Left forelimb (tissue), 1 donor: ENCODE data around the gene RNF14.
"Not testable (repeated sequence)": the region's sequence is repeated elsewhere in the genome, so short reads cannot be mapped to it uniquely, and the experiment has no call there.

Source experiments
- DNase-seq: peaks from one replicate; pipeline ENCODE4 v3.0.0-alpha.2; 2018; ENCODE audit warnings: low spot score

Gene RNF14

GRCh38 chr5:142015781-142016533 is 47.1 kb downstream of the RNF14 start:
- DNase-seq: no peak

DNA sequence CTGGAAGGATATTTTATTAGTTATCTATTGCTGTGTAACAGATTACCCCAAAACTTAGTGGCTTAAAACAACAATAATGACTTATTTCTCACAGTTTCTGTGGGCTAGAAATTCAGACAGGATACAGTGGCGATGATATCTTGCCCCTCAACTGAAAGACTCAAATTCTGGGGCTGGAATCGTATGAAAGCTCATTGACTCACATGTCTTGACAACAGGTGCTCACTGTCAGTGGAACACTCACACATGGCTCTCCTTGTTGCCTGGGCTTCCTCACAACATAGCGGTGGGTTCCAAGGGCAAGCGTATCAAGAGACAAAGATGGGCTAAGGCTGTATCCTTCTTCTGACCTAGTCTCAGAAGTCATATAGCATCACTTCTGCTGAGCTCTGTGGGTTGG is 47.7 kb downstream of the RNF14 start:
- no peak for DNase-seq

DNA sequence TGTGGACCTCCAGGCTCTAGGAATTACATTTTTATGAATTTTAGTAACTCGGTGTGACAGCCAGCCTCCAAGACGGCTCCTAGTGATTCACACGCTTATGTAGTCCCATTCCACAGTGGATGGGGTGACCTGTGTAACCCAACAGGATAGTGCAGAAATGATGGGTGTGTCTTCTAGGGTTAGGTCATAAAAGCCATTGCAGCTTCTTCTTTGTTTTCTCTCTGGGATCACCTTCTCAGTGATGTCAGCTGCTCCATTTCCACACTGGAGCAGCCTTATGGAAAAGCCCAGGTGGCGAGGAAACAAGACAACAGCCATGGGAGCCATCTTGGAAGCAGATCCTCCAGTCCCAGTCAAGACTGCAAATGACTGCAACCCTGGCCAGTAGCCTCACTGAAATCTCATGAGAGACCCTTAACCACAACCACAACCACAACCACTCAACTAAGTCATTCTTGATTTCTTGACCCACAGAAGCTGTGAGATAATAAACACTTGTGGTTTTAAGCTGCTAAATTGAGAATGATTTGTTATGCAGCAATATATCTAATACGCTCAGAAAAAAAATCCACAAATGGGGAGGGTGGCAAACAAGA is 49.0 kb downstream of the RNF14 start:
- no peak for DNase-seq

DNA sequence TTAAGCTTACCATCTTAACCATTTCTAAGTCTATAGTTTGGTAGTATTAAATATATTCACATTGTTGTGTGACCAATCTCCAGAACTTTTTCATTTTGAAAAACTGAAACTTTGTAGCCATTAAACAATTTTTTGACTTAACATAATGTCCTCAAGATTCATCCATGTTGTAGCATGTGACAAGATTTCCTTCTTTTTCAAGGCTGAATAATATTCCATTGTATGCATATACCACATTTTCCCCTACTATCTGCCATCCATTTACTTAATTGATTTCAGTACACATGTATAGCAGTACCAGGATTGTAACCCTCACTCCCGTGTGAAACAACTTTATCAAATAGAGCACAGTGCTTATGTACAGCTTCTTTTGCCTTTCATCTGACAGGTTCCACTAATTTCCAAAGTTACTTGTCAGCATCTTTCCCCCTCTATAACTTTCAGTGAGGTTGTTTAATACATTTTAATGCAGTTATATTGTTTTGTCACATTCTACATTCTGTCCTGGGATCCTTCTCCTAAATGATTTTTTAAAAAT is 51.3 kb downstream of the RNF14 start:
- no peak for DNase-seq

- no peak for DNase-seq
Observed at GRCh38 chr5:142023836-142024235, 54.9 kb downstream of the RNF14 start.

DNA sequence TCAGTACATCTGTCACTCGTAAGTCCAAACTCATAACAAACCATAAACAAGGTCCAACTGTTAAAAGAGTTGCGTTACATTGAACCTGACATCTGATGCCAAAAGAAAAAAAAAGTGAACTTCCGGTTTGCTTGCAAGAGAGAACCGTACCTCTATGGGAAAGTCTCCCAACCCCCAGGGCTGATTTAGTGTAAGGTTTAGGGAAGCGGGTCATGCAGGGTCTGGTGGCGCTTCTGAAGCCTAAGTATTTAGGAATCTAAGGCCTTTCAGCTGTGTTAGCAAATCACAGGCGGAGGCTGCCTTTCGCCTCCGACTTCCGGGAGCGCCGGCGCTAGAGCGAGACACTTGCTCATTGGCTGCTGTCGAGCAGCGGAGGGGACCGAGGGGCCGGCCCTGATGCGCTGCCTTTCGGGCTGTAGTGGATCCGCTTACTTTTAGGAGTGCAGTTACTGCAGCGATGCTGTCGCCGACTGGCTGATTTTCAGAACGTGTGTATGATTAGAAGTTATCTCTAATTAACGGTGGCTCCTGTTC is 55.9 kb downstream of the RNF14 start:
- DNase-seq: peak; percentile 90

DNA sequence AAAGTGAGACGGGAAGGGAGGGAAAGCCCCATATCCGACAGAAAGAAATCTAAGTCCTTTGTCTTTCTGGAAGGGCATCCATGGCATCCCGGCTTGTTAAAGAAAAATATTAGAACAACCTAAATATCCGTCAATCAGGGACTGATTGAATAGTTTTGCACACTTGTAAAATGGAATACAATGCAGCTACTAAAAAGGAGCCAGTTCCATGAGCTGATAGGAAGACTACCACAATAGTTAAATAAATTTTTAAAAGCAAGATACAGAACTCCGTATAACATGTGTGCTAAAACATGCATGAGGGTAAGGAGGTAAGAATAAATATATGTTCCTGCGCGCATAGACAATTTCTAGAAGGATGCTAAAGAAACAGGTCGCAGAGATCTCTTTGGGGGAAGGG is 56.7 kb downstream of the RNF14 start:
- DNase-seq: no peak

GRCh38 chr5:142032150-142032549 is 63.2 kb downstream of the RNF14 start:
- no peak for DNase-seq

DNA sequence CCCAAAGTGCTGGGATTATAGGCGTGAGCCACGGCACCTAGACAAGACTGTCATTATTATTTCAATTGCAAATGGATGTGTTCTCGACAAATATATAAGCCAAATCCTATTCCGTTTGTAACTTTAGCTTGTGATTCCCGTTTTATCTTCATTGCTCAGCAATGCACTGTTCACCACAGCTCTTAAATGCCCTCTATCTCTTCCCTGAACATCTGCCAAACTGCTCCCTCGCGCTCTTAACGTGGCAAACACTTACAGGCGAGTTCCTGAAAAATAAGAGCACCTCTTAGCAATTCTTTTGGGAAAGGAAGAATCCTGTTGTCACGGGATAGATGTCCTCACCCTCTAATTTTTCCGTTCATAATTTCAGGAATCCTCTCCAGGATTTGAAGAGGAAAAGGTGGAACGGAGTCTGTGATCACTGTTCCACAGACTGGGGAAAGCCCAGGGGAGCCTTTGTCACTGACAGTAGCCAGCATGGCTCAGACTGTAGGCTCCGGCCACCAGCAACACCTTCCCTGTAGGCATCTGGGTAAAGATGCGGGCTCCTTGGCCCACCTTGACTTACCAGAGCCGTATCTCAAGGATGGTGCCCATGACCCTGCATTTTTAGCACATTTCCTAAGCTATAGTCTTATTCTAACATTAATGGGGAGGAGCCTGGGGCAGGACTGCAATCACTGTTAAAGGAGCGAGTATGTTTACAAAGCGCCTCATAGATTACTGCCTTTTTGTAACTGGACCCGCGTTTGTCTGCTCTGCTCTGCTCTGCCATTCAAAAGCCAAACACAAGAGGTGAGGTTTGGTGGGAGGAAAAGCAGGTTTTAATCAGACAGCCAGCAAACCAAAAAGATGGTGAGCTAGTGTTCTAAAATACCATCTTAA is 64.1 kb downstream of the RNF14 start:
- DNase-seq: peak; percentile 22

DNA sequence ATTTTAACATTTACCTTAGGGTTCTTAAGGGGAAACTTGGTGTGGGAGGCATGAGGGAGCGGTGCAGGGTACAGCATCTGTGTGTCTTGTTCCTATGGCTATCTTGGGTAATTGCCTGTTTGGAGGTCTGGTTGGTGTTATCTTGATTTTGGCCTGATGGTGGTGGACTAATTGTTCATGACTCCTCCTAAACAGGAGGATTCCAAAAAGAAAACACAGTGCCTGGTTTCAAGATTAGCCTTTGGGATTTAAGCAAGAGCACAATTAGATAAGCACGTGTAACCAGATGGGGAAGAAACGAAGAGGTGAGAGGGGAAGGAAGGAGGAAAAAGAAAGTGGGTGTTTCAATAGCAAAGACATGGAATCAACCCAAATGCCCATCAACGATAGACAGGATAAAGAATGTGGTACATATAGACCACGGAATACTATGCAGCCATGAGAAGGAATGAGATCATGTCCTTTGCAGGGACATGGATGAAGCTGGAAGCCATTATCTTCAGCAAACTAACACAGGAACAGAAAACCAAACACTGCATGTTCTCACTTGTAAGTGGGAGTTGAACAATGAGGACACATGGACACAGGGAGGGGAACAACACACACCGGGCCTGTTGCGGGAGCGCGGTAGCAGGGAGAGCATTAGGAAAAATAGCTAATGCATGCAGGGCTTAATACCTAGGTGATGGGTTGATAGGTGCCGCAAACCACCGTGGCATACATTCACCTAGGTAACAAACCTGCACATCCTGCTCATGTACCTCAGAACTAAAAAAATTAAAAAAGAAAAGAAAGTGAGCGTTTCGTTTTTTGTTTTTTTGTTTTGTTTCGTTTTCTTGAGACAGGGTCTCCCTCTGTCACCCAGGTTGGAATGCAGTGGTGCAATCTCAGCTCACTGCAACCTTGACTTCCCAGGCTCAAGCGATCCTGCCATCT is 65.0 kb downstream of the RNF14 start:
- peak; percentile 3 for DNase-seq

DNA sequence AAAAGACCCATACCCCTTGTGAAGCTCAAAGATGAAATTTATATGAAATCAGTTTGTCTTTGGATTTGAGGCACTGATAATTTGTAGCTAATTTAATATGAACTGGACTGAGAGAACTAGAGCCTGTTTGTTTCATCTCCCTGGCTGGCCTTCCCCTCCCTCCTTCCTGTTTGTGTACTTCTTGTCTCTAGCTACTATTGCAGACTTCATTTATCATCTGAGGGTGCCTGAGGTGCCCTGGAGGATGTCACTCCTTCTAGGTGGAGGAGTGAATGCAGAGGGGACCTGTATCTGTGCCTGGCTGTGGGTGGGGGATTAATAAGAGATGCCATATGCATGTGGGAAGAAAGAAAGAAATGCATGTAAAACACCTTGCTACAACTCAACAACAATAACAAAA is 66.1 kb downstream of the RNF14 start:
- DNase-seq: no peak

GRCh38 chr5:142036918-142037317 is 68.0 kb downstream of the RNF14 start:
- peak; percentile 31 for DNase-seq

DNA sequence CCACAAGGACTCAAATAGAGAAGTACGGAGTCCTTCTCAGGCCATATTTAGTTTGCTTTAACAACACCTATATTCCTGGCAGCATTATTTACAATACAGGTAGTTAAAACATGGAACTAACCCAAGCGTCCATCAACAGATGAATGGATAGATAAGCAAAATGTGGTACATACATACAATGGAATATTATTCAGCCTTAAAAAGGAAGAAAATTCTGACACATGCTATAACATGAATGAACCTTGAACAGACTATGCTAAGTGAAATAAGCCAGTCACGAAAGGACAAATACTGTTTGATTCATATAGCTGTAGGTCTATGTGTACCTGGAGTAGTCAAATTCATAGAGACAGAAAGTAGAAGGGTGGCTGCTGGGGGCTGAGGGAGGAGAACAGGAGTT is 68.7 kb downstream of the RNF14 start:
- DNase-seq: not testable (repeated sequence)

DNA sequence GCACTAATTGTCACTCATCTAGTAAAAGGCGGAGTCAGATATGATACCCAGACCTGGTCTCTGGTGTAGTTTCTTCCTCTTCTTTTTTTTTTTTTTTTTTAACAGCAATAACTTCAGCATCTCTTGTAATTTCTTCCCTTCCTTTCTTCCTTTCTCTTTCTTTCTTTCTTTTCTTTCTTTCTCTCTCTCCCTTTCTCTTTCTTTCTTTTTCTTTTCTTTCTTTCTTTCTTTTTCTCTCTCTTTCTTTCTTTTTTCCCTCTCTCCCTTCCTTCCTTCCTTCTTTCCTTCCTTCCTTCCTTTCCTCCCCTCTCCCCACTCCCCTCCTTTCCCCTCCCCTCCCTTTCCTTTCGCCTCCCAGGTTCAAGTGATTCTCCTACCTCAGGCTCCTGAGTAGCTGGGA is 69.8 kb downstream of the RNF14 start:
- DNase-seq: no peak
